GM18858 (cell line): ENCODE data around the gene TRIM65.
"Not testable (repeated sequence)": the region's sequence is repeated elsewhere in the genome, so short reads cannot be mapped to it uniquely, and the experiment has no call there.

Source experiments
- ATAC-seq: cut with Tn5 transposase; IDR thresholded peaks from one replicate; pipeline ENCODE4 v1.9.1; 2021; ENCODE audit not compliant: unreplicated experiment

The TRIM65 gene

DNA sequence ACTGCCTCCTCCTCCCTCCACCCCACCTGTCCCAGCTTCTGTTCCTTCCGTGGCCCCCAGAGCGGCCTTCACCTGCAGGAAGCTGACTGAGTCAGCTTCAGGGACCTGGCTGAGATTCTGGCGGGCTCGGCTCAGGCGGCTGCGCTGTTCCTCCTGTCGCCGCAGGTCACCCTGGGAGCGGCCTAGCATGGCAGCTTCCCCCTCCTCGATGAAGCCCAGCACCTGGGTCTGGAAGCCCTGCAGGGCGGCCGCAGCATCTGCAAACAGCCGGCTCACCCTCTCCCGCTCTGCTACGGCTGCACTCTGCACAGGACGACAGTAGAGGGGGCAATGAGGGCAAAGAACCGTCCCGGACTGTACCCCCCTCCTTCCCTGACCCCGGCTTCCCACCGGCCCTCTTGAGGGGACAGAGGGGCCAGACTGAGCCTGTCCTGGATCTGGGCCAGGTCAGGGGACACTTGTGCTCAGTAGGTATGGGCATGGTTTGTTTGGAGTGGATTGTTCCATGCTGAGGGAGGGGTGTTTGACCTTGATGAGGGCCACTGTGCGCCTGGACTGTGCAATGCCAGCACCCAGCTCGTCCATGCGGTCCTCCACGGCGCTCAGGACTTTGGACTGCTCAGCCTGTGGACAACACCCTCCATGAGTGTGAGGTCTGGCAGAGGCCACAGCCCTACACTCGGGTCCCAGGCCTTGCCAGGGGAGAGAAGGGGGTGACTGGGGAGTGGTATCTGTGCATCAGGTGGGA lies 20.4 kb downstream of the TRIM65 start:
- no peak for ATAC-seq

DNA sequence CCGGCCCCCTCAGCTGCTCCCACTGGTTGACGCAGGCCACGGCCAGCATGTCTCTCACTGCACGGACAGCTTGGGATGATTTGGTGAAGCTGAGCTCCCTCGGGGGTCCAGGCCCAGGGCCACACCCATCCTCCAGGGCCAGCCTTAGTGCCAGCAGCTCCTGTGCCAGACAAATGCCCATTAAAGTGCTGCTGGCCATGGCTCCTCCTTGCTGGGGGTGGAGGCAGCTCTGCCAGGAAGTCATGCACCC lies 20.9 kb downstream of the TRIM65 start:
- no peak for ATAC-seq

DNA sequence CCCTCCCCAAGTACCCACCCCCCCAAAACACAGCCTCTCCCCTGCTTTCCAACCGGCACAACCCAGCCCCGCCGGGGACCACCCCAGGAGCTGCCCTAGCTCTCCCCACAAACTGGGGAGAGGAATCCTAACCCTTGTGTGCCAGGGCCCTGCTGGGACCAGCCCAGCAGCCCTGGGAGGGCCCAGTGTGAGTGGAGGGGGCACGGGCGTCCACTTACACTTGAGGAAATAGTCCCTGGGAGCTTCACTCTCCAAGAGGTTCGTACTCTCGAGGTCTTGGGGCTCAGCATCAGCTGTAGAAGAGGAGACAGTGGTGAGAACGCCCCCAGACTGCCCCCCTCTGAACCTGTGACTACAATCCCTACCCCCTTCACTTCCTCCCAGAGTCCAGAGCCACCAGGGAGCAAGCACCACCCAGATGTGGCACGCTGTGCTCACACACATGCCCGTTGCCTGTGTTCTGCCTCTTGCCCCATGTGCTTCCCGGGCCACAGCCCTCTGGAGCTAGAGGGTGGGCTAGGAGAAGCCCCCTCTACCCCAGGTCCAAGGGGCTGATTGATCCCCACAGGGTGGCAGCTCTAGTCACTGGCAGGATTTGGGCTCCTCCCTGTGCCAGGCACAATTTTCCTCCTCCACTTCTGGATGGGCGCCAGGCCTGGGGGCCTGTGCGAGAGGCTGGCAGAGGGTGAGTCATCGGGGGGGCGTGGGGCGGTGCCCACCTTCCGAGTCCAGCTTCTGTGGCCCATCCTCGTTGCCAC lies 21.4 kb downstream of the TRIM65 start:
- no peak for ATAC-seq

DNA sequence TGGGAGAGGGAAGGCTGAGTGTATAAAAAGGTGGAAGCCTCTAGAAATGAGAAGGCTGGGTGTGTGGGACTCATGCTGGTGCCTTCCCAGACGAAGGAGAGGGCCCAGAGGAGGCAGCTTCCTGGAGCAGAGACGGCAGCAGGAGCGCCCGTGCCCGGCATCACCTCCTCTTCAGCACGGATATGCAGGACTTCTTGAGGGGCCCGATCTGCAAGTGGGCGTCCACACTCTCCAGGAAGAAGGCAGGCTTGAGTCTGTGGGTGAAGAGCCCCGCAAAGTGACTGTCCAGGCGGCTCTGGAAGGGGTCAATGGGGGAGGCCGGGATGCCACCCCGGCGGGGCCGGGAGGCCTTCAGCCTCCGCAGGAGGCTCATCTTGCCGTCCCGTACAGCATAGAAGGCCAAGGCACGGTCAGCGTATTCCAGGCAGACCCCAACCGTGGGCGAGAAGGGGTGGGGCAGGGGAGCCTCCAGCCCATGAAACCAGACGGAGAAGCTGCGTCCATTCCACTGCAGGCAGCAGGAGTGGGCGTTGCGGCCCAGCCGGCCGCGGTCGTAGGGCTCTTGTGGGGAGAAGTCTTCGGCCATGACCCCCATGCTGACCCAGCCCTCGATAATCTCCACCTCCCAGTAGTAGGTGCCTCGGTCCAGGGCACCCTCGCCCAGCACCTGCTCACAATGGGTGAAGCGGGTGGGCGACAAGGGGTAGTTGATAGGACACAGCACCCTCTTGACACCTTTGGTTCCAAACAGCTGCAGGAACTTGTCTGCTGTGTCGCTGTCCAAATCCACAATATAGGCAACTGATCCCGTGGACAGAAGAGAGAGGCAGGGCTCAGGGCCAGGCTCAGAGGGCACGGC lies 22.2 kb downstream of the TRIM65 start:
- no peak for ATAC-seq

DNA sequence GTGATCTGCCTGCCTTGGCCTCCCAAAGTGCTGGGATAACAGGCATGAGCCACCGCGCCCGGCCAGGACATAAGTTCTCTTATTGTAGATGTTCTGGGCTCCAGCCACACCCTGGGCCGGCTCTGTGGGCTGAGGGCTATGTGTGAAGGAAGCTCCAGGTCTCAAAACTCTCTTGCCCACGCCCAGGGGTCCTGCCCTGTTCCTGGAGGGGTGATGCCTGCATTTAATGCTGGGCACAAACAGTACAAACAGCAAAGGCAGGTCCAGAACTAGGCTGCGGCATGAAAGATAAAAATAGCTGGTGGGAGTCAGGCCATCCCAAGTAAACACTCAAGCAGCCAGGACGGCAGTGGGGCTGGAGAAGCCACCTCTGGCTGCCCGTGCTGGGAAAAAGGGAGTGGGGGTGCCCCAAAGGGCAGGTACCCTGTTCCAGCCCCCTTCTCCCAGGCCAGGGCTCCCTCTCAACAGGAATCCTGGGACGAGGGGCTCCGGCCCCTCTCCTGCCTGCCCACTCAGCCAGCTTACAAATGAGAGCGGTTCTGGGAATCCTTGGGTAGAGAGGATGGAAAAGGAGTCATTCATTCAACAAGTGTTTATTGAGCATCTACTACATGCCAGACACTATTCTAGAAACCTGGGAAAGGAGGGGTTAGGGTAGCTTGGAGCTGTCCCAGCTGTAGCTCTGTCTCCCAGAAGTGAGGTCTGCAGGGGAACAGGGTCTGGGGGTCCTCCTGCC lies 23.0 kb downstream of the TRIM65 start:
- ATAC-seq = no peak

DNA sequence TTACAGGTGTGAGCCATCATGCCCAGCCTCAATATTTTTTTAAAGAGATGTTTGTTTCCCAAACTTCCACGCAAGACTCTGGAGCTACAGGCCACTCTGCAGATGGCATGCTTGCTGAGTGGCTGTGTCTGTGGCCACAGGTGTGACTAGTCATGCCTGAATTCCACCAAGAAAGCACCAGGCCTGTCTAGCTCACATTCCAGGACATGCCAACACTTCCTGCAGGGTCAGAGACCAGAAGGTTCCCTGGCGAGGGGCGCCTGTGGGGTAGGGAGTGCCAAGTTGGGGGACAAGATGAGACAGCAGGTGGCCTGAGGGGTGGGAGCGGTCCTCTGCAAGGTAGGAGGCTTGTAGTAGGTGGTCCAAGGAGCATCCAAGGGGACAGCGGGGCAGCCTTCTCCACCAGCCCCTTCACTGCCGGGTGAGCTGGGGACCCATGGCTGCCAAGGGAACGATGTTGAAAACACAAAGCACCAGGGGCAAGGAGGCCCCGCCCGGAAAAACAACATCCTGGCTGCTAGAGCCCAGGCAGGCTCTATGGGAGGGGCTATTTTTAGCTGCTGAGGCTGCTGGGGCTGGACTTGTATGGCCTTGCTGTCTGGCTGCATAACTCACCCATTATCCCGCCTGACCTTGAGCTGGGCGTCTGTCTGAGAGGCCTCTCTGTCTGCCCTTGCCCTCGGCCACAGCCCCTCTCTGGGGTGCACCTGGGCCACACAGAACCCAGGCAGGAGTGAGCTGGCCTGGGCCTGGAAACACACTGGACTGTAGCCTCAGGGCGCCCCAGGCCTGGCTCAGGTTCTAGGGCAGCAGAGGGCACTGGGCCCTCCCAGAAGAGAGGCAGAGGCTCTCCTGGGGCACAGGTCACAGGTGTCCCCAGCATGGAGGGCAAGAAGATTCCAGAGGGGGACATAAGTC lies 24.1 kb downstream of the TRIM65 start:
- ATAC-seq = no peak

DNA sequence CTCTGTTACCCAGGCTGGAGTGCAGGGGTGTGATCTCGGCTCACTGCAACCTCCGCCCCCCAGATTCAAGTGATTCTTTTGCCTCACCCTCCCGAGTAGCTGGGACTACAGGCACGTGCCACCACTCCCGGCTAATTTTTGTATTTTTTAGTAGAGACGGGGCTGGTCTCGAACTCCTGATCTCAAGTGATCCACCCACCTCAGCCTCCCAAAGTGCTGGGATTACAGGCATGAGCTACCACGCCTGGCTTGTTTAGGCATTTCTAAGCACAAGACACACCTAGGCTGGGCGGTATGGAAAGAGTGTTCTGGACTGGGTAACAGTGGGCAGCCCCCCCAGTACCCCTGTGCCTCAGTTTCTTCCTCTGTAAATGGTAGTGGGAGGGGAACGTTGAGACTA lies 26.5 kb downstream of the TRIM65 start:
- not testable (repeated sequence) for ATAC-seq

DNA sequence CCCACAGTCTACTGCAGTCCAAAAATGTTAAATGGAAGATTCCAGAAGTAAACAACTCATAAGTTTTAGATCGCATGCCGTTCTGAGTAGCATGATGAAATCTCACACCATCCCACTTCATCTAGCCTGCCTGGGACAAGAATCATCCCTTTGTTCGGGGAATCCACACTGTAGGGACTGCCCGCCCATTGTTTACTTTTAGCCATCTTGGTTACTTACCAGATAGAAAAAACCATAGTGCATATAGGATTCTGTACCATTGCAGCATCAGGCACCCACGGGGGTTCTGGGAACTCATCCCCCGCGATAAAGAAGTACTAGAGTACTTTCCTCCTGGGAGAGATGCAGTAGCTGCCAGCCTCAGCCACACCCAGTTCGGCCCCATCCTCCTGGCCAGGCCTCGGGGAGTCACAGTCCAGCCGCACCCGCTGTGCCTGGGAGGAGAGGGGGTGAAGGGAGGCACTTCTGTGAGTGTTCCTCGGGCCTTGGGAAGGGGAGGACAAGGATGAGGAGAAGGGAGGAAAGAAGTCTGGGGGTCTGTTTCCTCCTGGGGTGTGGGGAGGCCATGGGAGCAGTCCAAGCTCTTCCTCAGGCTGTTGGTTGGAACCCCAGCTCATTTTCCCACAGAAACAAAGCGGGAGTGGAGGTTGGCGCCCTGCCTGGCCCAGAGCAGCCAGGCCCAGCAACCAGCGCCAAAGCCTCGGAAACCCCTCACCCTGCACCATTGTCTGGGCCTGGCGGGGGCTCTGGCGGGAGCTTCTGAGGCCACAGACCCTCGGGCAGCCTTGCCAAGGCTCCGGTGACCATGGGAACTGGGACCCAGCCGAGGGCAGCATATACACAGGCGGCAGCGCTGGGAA lies 27.2 kb downstream of the TRIM65 start:
- ATAC-seq = no peak

DNA sequence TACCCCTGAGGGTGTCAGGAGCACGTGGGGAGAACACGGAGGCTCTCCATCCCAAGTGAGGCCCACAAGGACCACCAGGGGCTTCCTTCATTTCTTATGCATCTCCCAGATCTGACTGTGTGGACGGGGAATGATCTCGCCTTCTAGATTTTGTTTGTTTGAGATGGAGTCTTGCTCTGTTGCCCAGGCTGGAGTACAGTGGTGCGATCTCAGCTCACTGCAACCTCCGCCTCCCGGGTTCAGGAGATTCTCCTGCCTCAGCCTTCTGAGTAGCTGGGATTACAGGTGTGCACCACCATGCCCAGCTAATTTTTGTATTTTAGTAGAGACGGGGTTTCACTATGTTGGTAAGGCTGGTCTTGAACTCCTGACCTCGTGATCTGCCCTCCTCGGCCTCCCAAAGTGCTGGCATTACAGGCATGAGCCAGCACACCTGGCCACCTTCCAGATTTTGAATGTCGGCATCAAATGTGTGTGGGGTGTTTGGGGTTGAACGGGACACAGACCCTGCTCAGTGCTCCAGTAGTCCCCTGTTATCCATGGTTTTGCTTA lies 27.9 kb downstream of the TRIM65 start:
- ATAC-seq = not testable (repeated sequence)

DNA sequence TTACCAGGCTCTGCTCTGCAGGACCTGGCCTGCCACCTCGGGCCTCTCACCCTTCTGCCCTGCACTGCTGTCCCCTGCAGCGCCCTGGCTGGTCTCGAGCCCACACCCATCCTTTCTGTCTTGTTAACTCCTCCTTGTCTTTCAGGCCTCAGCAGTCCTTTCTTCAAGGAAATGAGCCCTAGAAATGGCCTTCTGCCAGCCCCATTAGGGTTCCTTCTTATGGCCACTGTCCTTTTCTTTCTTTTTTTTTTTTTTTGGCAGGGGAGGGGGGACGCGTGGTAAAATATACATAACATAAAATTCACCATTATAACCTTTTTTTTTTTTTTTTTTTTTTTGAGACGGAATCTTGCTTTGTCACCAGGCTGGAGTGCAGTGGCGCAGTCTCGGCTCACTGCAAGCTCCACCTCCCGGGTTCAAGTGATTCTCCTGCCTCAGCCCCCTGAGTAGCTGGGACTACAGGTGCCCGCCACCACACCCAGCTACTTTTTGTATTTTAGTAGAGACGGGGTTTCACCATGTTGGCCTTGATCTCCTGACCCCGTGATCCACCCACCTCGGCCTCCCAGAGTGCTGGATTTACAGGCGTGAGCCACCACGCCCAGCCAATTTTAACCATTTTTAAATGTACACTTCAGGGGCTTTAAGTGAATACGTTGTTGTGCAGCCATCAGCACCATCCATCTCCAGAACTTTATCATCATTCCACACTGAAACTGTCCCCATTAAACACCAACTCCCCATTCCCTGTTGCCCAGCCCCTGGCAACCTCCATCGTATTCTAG lies 31.2 kb downstream of the TRIM65 start:
- ATAC-seq = not testable (repeated sequence)

DNA sequence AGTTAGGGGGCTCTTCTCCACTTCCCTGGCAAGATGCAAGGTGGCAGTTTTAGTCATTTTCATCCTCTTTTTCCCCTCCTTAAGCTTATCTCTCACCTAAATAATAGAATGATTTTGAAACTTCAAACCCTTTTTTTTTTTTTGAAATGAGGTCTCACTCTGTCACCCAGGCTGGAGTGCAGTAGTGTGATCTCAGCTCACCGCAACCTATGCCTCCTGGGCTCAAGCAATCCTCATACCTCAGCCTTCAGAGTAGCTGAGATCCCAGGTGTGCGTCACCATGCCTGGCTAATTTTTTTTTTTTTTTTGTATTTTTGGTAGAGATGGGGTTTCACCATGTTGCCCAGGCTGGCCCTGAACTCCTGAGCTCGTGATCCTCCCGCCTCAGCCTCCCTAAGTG lies 31.9 kb downstream of the TRIM65 start:
- peak; percentile 16 for ATAC-seq

DNA sequence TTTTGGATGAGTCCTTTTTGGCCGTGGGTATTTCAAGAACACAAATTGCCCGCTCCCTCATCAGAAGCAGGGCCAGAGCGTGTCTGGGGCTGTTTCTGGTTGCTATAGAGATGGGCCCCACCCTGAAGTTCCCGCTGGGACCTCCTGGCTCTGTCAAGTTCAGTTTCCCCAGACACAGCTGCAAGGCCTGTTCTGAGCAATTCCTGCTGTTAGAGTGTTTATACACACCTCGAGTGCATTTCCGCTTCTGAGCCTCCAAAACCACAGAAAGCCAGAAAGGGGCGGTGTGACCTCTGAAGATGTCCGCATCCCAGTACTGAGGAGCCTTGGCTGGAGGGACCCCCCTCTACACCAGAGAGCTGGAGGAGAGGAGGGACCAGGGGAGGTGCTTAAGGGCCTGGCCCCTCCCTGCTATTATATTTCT lies 32.3 kb downstream of the TRIM65 start:
- peak; percentile 75 for ATAC-seq

DNA sequence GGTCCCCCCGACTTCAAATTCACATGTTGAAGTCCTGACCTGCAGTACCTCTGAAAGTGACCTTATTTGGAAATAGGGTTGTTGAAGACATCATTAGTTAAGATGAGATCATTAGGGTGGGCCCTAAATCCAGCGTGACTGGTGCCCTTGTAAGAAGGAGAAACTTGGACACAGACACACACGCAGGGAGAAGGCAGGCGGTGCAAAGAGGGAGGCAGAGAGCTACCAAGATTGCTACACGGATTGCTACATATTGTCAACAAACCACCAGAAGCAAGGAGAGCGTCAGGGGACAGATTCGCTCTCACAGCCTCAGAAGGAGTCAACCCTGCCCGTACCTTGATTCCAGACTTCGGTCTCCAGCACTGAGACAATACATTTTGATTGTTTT lies 34.8 kb downstream of the TRIM65 start:
- ATAC-seq = no peak

DNA sequence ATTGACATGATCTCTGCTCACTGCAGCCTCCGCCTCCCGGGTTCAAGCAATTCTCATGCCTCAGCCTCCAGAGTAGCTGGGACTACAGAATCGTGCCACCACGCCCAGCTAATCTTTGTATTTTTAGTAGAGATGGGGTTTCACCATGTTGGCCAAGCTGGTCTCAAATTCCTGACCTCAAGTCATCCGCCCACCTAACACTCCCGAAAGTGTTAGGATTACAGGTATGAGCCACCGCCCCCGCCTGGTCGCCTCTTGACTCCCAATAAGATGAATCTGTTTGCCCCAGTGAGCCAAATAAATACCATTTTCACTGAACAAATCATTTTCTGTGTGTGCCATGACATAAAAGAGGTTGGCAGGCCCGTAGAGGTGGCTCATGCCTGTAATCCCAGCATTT lies 37.4 kb downstream of the TRIM65 start:
- not testable (repeated sequence) for ATAC-seq

DNA sequence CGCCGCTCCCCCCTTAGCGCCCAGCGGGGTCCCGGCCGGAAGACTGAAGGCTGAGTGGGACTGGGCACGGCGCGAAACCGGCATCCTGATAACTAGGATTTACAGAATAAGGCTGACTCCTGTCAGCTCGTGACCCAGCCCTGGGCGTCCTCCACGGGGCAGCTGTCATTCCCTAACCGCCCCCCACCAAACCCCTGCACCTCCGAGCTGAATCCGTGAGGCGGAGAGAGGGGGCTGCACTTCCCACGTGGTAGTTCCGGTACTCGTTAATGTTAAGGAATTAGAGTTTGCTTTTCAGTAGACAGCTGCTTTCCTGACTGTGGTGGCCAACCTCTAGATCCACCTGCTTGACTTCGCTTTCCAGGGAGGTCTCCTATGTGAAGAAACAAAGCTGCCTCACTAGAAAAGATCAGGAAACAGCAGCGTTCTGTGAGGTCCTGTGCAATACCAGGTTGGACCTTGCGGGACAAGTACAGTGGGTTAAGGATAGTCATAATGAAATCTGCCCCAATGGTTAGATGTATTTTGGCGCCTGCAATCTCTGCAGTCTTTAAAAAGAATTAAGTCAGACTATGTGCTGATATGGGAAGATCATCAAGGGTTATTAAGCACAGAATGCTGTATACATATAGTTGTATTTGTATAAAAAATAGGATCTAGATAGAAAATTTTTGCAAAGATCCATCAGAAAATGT lies 40.5 kb downstream of the TRIM65 start:
- no peak for ATAC-seq

DNA sequence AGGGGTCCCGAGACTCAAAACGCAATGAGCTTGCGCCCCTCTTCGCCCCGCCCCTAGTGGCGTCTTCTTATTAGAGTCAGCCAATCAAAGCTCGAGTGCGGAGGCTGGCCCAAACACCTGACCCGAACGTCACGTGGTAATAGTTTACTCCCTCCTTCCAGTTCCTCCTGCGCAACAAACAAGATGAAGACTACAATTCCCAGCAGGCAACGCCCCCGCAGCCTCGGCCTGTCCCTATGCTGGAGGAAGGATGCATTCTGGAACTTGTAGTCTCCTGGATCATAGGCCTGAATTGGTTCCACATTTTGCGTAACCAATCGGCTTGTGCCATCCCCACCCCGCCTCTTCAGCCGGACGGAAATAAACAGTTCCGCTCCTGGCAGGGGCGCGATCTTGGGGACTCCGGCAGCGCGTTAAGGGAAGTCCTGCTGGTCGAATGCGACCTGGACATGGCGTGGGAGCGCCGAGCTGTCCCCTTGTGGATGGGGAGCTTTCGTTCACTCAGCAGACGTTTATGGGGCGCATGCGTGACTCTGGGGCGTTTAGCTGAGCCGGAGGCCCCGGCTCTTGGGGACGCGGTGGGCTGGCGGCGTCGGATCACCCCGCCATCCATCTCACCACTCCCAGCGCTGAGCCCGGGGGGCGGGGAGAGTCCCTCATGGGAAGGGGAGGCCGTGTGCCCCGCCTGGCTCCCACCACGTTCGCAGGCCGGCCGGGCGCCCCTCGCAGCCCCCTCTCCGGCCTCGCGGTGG lies 41.3 kb downstream of the TRIM65 start, which contains the start of gene WBP2:
TSS of gene WBP2 (minus strand) at position 26 of the 752 bp plus-strand sequence. CDS start 38 bp downstream, outside the sequence.
- peak; percentile 83 for ATAC-seq

DNA sequence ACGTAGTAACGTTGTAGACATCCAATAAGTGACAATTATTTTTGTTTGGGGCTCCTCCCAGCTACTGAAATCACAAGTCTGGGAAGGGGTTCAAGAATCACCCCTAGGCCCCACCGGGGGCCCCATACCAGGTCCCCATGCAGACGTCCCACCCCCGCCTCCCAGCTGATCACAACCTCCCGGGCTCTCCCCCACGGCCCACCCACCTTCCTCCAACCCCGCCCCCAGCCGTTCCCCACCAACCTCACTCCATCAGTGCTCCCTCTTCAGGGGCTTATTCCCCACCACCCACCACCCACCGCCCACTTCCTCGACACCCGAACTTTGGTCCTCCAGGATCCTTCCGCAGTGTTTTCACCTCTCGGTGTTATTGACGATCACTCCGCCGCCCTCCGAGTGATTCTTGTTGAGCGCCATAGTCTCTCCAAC lies 41.9 kb downstream of the TRIM65 start:
- ATAC-seq = no peak
